Astrocyte (in vitro differentiated cells and primary cell): ENCODE results near the gene PRKRA. TPM values are rescaled to one million over a fixed set of nuclear protein-coding genes. Genes with fewer than 3 reads are reported as not detected.
A peak's percentile ranks its signal among the peaks of the same experiment; 100 is the strongest.

Source experiments
- DNase-seq: peaks from one replicate; pipeline ENCODE4 v3.0.0-alpha.2; 2010; ENCODE audit warnings: low read depth
- FAIRE-seq: peaks from 2 replicates; lab custom pipeline; 2011; peaks lifted over from hg19 to GRCh38; lab: Jason Lieb, UNC
- H2AFZ ChIP-seq: 2 replicates; pipeline ENCODE4 v1.6.0; 2012; ENCODE audit warnings: low read depth, low read length, inconsistent platforms
- H3K27ac ChIP-seq: 2 replicates; pipeline ENCODE4 v1.5.1; 2011; ENCODE audit warnings: low read depth, low read length, inconsistent platforms
- H3K27me3 ChIP-seq: 2 replicates; pipeline ENCODE4 v1.6.0; 2011; ENCODE audit warnings: low read length, inconsistent platforms; ENCODE audit not compliant: insufficient read depth
- H3K36me3 ChIP-seq: 2 replicates; pipeline ENCODE4 v1.5.1; 2011; ENCODE audit warnings: low read length, inconsistent platforms; ENCODE audit not compliant: insufficient read depth
- H3K4me1 ChIP-seq: 2 replicates; pipeline ENCODE4 v1.5.1; 2011; ENCODE audit warnings: low read length, inconsistent platforms; ENCODE audit not compliant: insufficient read depth
- H3K4me2 ChIP-seq: 2 replicates; pipeline ENCODE4 v1.6.0; 2012; ENCODE audit warnings: low read length, inconsistent platforms
- H3K4me3 ChIP-seq: 2 replicates; pipeline ENCODE4 v1.5.1; 2011; ENCODE audit warnings: low read depth, mild to moderate bottlenecking, low read length, inconsistent platforms; ENCODE audit not compliant: insufficient read depth
- H3K79me2 ChIP-seq: 2 replicates; pipeline ENCODE4 v1.6.0; 2012; ENCODE audit warnings: mild to moderate bottlenecking, low read length, inconsistent platforms; ENCODE audit not compliant: insufficient read depth
- H3K9ac ChIP-seq: 2 replicates; pipeline ENCODE4 v1.6.0; 2012; ENCODE audit warnings: mild to moderate bottlenecking, low read length, inconsistent platforms
- H3K9me3 ChIP-seq: 2 replicates; pipeline ENCODE4 v1.5.1; 2012; ENCODE audit warnings: low read depth, mild to moderate bottlenecking, low read length, inconsistent platforms; ENCODE audit not compliant: insufficient read depth
- H4K20me1 ChIP-seq: 2 replicates; pipeline ENCODE4 v1.6.0; 2012; ENCODE audit warnings: low read length, inconsistent platforms; ENCODE audit not compliant: insufficient read depth
- H3K27ac Mint-ChIP-seq: one replicate; pipeline ENCODE4 v1.8.0; 2021; ENCODE audit warnings: mild to moderate bottlenecking, mixed read lengths; ENCODE audit not compliant: unreplicated experiment
- H3K27me3 Mint-ChIP-seq: one replicate; pipeline ENCODE4 v1.8.0; 2021; ENCODE audit warnings: low read depth, mixed read lengths; ENCODE audit not compliant: unreplicated experiment
- H3K36me3 Mint-ChIP-seq: one replicate; pipeline ENCODE4 v1.8.0; 2021; ENCODE audit warnings: low read depth, mixed read lengths; ENCODE audit not compliant: unreplicated experiment
- H3K4me1 Mint-ChIP-seq: one replicate; pipeline ENCODE4 v1.8.0; 2021; ENCODE audit warnings: low read depth, mixed read lengths; ENCODE audit not compliant: unreplicated experiment
- H3K4me3 Mint-ChIP-seq: one replicate; pipeline ENCODE4 v1.8.0; 2021; ENCODE audit warnings: mild to moderate bottlenecking, moderate library complexity, mixed read lengths; ENCODE audit not compliant: unreplicated experiment
- H3K9me3 Mint-ChIP-seq: one replicate; pipeline ENCODE4 v1.8.0; 2021; ENCODE audit warnings: mild to moderate bottlenecking, mixed read lengths; ENCODE audit not compliant: unreplicated experiment
- EZH2 ChIP-seq: IDR thresholded peaks from 2 replicates; pipeline ENCODE4 v1.6.1; 2012; ENCODE audit warnings: mild to moderate bottlenecking, low read length, inconsistent platforms; ENCODE audit not compliant: insufficient read depth
- total RNA-seq: library from RNA; stranded (reverse); gene quantifications from 2 replicates; pipeline ENCODE4 v1.2.1, GENCODE V29; 2021
- TF ChIP-seq, protein P1 (sequence below): IDR thresholded peaks from 2 replicates; pipeline ENCODE4 v1.5.1; 2011; ENCODE audit warnings: low read depth, mild to moderate bottlenecking, inconsistent platforms, low read length, moderate library complexity; ENCODE audit not compliant: insufficient read depth

PRKRA gene
- total RNA-seq, 1 donor from 2014 or later, result 43.2 TPM

DNA sequence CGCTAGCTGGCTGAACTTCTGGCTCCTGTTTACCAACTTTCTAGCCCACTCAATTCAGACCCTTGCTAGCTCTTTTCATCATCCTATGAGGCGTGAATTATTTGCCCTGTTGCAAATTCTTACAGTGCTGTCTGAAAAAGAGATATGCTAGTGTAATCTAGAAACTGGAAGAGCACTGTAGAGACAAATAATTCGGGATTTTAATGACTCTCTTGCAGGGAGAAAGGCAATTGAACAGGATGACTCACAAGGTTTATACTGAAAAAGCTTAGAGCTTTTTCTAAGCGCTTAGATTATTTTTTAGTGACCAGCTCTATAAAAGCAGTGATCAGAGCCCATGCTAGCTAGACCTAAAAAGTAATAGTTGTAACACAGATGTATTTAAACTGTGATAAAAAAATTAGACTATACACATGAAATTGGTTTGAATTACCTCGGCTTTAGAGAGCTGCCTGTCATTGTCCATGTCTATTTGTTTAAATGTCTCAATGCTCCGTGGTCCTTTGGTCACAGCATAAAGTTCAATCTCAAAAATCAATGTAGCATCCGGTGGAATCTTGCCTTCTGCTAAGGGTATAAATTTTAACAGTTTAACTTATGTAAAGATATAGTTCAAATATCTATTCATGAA lies 18.4 kb upstream of the PRKRA start:
- H3K4me3 Mint-ChIP-seq, result no peak overlapping the region
- DNase-seq (no peak), FAIRE-seq (no peak)
- H3K4me1 Mint-ChIP-seq, result peaks cover 3% of the 10 kb centered on the region
- no peak for TF ChIP-seq EZH2
- TF ChIP-seq, protein P1, sequence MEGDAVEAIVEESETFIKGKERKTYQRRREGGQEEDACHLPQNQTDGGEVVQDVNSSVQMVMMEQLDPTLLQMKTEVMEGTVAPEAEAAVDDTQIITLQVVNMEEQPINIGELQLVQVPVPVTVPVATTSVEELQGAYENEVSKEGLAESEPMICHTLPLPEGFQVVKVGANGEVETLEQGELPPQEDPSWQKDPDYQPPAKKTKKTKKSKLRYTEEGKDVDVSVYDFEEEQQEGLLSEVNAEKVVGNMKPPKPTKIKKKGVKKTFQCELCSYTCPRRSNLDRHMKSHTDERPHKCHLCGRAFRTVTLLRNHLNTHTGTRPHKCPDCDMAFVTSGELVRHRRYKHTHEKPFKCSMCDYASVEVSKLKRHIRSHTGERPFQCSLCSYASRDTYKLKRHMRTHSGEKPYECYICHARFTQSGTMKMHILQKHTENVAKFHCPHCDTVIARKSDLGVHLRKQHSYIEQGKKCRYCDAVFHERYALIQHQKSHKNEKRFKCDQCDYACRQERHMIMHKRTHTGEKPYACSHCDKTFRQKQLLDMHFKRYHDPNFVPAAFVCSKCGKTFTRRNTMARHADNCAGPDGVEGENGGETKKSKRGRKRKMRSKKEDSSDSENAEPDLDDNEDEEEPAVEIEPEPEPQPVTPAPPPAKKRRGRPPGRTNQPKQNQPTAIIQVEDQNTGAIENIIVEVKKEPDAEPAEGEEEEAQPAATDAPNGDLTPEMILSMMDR, result no peak
- Histone ChIP-seq H4K20me1 (no peaks in the 10 kb centered on the region), H3K4me1 (no peaks in the 10 kb centered on the region), H3K9ac (no peak overlapping the region), H2AFZ (no peak overlapping the region), H3K9me3 (no peaks in the 10 kb centered on the region), H3K4me2 (no peak overlapping the region), H3K27ac (no peak overlapping the region), H3K36me3 (peaks cover 11% of the 10 kb centered on the region), H3K4me3 (no peak overlapping the region), H3K27me3 (no peaks in the 10 kb centered on the region), H3K79me2 (peaks cover 3% of the 10 kb centered on the region)
- H3K27me3 Mint-ChIP-seq, result no peaks in the 10 kb centered on the region
- no peak overlapping the region for H3K27ac Mint-ChIP-seq
- H3K9me3 Mint-ChIP-seq, result no peaks in the 10 kb centered on the region
- H3K36me3 Mint-ChIP-seq, result no peaks in the 10 kb centered on the region

DNA sequence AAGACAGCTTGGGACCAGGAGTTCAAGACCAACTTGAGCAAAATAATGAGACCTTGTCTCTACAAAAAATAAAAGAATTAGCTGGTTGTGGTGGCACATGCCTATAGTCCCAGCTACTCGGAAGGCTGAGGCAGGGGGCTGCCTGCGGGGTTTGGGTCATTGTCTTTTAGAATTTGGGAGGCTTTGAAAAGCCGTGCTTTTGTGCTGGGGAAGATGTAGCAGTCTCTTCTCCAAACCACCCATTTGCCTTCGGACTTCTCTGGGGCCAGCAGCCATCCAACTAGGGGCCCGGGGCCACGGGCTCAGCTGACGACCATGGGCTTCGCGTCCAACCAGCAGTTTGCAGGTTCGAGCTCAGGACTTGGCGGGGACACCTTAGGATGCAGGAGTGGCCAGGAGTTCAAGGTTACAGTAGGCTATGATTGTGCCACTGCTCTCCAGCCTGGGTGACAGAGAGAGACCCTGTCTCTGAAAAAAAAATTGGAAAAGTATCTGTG lies 6.5 kb upstream of the PRKRA start:
- no peak for TF ChIP-seq EZH2
- TF ChIP-seq, protein P1, result no peak
- no peak for FAIRE-seq
- no peaks in the 10 kb centered on the region for H4K20me1 ChIP-seq

DNA sequence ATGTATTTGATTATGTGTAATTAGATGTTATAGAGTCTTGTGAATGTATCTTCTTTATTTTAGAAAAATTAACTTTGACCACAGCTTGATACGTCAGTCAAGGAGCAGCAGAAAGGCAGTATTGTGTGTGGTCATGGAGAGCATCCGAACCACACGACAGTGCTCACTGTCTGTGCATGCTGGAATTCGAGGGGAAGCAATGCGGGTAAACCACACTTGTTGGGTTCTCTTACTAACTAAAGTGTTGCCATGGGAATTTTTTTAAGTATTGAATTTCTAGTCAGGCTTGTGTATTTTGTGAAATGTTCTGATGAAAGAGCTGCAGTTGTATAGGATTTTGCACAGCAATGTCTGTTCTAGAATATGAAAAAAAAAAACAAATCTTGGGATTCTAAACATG lies 5.0 kb upstream of the PRKRA start:
- Histone ChIP-seq H3K9ac (no peak overlapping the region), H4K20me1 (no peaks in the 10 kb centered on the region), H3K79me2 (peaks cover under 1% of the 10 kb centered on the region), H3K27me3 (no peaks in the 10 kb centered on the region), H3K4me2 (no peak overlapping the region), H3K36me3 (no peaks in the 10 kb centered on the region), H3K4me3 (no peak overlapping the region), H3K9me3 (no peaks in the 10 kb centered on the region), H2AFZ (no peak overlapping the region), H3K4me1 (peaks cover 10% of the 10 kb centered on the region), H3K27ac (peak overlapping the region; percentile 21)
- FAIRE-seq (no peak), DNase-seq (peak; percentile 79)
- Mint-ChIP-seq H3K4me1 (peaks cover 20% of the 10 kb centered on the region), H3K27ac (peak overlapping the region; percentile 99), H3K9me3 (no peaks in the 10 kb centered on the region), H3K27me3 (no peaks in the 10 kb centered on the region), H3K36me3 (no peaks in the 10 kb centered on the region), H3K4me3 (no peak overlapping the region)
- TF ChIP-seq EZH2, result no peak
- TF ChIP-seq, protein P1, result no peak

More for the DNA sequence above, 6.5 kb upstream of the PRKRA start:
- no peaks in the 10 kb centered on the region for H3K79me2 ChIP-seq
- peaks cover 3% of the 10 kb centered on the region for H3K4me1 ChIP-seq
- no peaks in the 10 kb centered on the region for H3K36me3 ChIP-seq
- H3K27me3 Mint-ChIP-seq, result no peaks in the 10 kb centered on the region
- H3K27me3 ChIP-seq, result no peaks in the 10 kb centered on the region
- no peak overlapping the region for H3K9ac ChIP-seq
- H3K9me3 Mint-ChIP-seq, result no peaks in the 10 kb centered on the region
- H2AFZ ChIP-seq, result no peak overlapping the region
- H3K4me3 ChIP-seq, result no peak overlapping the region
- no peak overlapping the region for H3K27ac ChIP-seq
- no peaks in the 10 kb centered on the region for H3K36me3 Mint-ChIP-seq
- peaks cover 16% of the 10 kb centered on the region for H3K4me1 Mint-ChIP-seq
- H3K27ac Mint-ChIP-seq, result peak overlapping the region; percentile 99
- no peak overlapping the region for H3K4me3 Mint-ChIP-seq
- no peaks in the 10 kb centered on the region for H3K9me3 ChIP-seq
- no peak for DNase-seq
- no peak overlapping the region for H3K4me2 ChIP-seq
